OCI-LY7 (cell line): ENCODE data around the gene CDKL2.
"Not testable (repeated sequence)": the region's sequence is repeated elsewhere in the genome, so short reads cannot be mapped to it uniquely, and the experiment has no call there.

Source experiments
- EZH2phosphoT487 ChIP-seq: fragments of 200-600 bp; sonication (generic); IDR thresholded peaks from 2 replicates; pipeline ENCODE4 v1.6.1; 2018; ENCODE audit warnings: low read depth, borderline replicate concordance, mild to moderate bottlenecking, mixed run types, antibody characterized with exemption, low read length, moderate library complexity, mixed read lengths
- TF ChIP-seq, protein P1 (sequence below): fragments of 200-600 bp; sonication (generic); conservative IDR thresholded peaks from 2 replicates; pipeline ENCODE4 v1.5.1; 2014; ENCODE audit warnings: mild to moderate bottlenecking, antibody characterized with exemption, low read length, moderate library complexity, mixed read lengths

- TF ChIP-seq, protein P1, sequence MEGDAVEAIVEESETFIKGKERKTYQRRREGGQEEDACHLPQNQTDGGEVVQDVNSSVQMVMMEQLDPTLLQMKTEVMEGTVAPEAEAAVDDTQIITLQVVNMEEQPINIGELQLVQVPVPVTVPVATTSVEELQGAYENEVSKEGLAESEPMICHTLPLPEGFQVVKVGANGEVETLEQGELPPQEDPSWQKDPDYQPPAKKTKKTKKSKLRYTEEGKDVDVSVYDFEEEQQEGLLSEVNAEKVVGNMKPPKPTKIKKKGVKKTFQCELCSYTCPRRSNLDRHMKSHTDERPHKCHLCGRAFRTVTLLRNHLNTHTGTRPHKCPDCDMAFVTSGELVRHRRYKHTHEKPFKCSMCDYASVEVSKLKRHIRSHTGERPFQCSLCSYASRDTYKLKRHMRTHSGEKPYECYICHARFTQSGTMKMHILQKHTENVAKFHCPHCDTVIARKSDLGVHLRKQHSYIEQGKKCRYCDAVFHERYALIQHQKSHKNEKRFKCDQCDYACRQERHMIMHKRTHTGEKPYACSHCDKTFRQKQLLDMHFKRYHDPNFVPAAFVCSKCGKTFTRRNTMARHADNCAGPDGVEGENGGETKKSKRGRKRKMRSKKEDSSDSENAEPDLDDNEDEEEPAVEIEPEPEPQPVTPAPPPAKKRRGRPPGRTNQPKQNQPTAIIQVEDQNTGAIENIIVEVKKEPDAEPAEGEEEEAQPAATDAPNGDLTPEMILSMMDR: not testable (repeated sequence)
- not testable (repeated sequence) for TF ChIP-seq EZH2phosphoT487
Measured at GRCh38 chr4:75533339-75533887, 96.9 kb downstream of the CDKL2 start.
